ENCODE results near the gene SYNGR1.

GRCh38 chr22:39384750-39385480 is 35.1 kb downstream of the SYNGR1 start:
- no peak for TF ChIP-seq ZNF302 (CRISPR knock-in tag; IDR thresholded peaks at IDR 0.05)
- TF ChIP-seq JUNB (IDR thresholded peaks at IDR 0.05), result no peak
- no peak for TF ChIP-seq HDAC2 (IDR thresholded peaks at IDR 0.05)
- TF ChIP-seq EP300 (IDR thresholded peaks at IDR 0.05), result no peak
- TF ChIP-seq POLR2A (IDR thresholded peaks at IDR 0.05; ENCODE audit: low read length), result no peak
- 0 out of 3 replicates have a peak, but pooled peaks have one; percentile 15 for TF ChIP-seq CTCF (IDR thresholded peaks at IDR 0.05)
- no peak for TF ChIP-seq RAD21 (conservative IDR thresholded peaks at IDR 0.05 in 1 of 2, IDR thresholded peaks at IDR 0.05 in 1 of 2)
- no peak for TF ChIP-seq NFE2L2 (conservative IDR thresholded peaks at IDR 0.05; ENCODE audit: low read length)
- no peak for TF ChIP-seq GATA3 (IDR thresholded peaks at IDR 0.05; ENCODE audit: borderline replicate concordance)
- no peak for TF ChIP-seq ELK1 (IDR thresholded peaks at IDR 0.05; ENCODE audit: low read depth, low read length)
- no peak for TF ChIP-seq CEBPB (IDR thresholded peaks at IDR 0.05)
- no peak for TF ChIP-seq NR3C1 (IDR thresholded peaks at IDR 0.05)
- TF ChIP-seq JUN (IDR thresholded peaks at IDR 0.05), result no peak
- TF ChIP-seq BHLHE40 (IDR thresholded peaks at IDR 0.05; ENCODE audit: low read depth, low read length), result no peak

Data from A549 (cell line).